Measurements from ENCODE around the gene VTI1A. TPM values are rescaled to one million over a fixed set of nuclear protein-coding genes. Genes with fewer than 3 reads are reported as not detected.
"Not testable (repeated sequence)": the region's sequence is repeated elsewhere in the genome, so short reads cannot be mapped to it uniquely, and the experiment has no call there.

VTI1A gene
- polyA plus RNA-seq, 2 of the 4 experiments (the other 2 are of a cell fraction): 17.0 to 25.3 TPM

DNA sequence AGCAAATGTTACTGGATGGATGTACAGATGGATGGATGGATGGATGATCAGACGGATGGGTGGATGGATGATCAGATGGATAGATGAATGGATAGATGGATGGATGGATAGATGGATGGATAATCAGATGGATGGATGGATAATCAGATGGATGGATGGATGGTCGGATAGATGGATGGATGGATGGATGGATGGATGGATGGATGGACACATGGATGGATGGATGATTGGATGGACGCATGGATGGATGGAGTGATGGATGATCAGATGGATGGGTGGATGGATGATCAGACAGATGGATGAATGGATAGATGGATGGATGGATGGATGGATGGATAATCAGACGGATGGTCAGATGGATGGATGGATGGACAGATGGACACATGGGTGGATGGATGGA is 412.8 kb downstream of the VTI1A start:
- CTCF ChIA-PET: no interaction called here
- WGBS (ENCODE audit: missing lambda C conversion rate): 83% methylated on average over 4 of the region's 4 CpGs
- POLR2A ChIA-PET: no interaction called here
- Histone ChIP-seq H3K4me1 (no peaks in the 10 kb centered on the region), H3K4me3 (no peak overlapping the region), H3K9me3 (peaks cover 19% of the 10 kb centered on the region), H3K4me2 (no peak overlapping the region), H3K27ac (no peak overlapping the region)
- no peak for DNase-seq (ENCODE audit: low read depth in 1 of 2, low spot score in 1 of 2)
- no peak for TF ChIP-seq POLR2A (IDR thresholded peaks at IDR 0.05; ENCODE audit: low read length)
- TF ChIP-seq CHD2 (IDR thresholded peaks at IDR 0.05; ENCODE audit: low read length, partially characterized antibody): no peak
- no peak for TF ChIP-seq SREBF2 (IDR thresholded peaks at IDR 0.05)
- ATAC-seq: no peak
- no peak for FAIRE-seq

DNA sequence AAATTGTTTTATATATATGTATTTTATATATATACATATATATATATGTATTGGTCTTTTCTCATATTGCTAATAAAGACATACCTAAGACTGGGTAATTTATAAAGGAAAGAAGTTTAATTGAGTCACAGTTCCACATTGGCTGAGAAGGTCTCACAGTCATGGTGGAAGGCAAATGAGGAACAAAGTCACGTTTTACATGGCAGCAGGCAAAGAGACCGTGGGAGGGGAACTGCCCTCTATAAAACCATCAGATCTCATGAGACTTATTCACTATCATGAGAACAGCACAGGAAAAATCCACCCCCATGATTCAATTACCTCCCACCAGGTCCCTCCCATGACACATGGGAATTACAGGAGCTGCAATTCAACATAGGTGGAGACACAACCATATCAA is 416.4 kb downstream of the VTI1A start:
- CTCF ChIA-PET; H3K4me3 ChIP-seq; H3K4me1 ChIP-seq; H3K27ac ChIP-seq; DNase-seq (ENCODE audit: low read depth in 1 of 2, low spot score in 1 of 2); H3K4me2 ChIP-seq; FAIRE-seq; ATAC-seq: not testable (repeated sequence)
- POLR2A ChIA-PET: interaction anchor here (0.5 kb wide), 1 partner anchor 277 kb away, joined by 3 read pairs; no protein-coding TSS in a partner anchor
- WGBS (ENCODE audit: missing lambda C conversion rate): 54% methylated on average over 2 of the region's 2 CpGs
- peaks cover 24% of the 10 kb centered on the region for H3K9me3 ChIP-seq

Small RNA genes lying within 50 kb of the gene (small RNA-seq; reads per million reads assigned to genes)
- 0 reads per million in 6 experiments for gene AC022018.1
- gene MIR4295: 0 reads per million in 6 experiments

Other genes starting within 250 kb of the VTI1A start
- not detected in 2 replicates for gene TECTB, start 163.8 kb upstream of the VTI1A start, polyA plus RNA-seq (2011; rRNA removed)
- gene TECTB, start 163.8 kb upstream of the VTI1A start, polyA plus RNA-seq (2017; fragmentation: RNase III; extraction: RNeasy Plus Mini Kit Qiagen cat#74134 plus additional on column Dnase treatment): not detected in 3 replicates
- gene ACSL5, start 73.1 kb upstream of the VTI1A start, polyA plus RNA-seq (2011; rRNA removed): 0.24 and 0.25 TPM in 2 replicates
- 0.07 to 0.15 TPM in 2 of 3 replicates, not detected in the other for gene ACSL5, start 73.1 kb upstream of the VTI1A start, polyA plus RNA-seq (2017; fragmentation: RNase III; extraction: RNeasy Plus Mini Kit Qiagen cat#74134 plus additional on column Dnase treatment)
- 43.0 and 57.0 TPM in 2 replicates for gene ZDHHC6, start 301 bp upstream of the VTI1A start, polyA plus RNA-seq (2011; rRNA removed)
- gene ZDHHC6, start 301 bp upstream of the VTI1A start, polyA plus RNA-seq (2017; fragmentation: RNase III; extraction: RNeasy Plus Mini Kit Qiagen cat#74134 plus additional on column Dnase treatment): 37.2 to 40.4 TPM (median 38.2 TPM) in 3 replicates

Data from A549 (cell line).